ENCODE data around the gene ADARB1. TPM values are rescaled to one million over a fixed set of nuclear protein-coding genes. Genes with fewer than 3 reads are reported as not detected.

ADARB1 gene
- total and polyA plus RNA-seq, 2 of the 8 experiments (the other 6 are each of a cell fraction or from before 2014, with no cell fraction given): 4.7 to 14.9 TPM

- CTCF ChIA-PET (ENCODE audit: partially characterized antibody): interaction anchor here (0.8 kb wide), 1 partner anchor 195 kb away, joined by 3 read pairs; no protein-coding TSS in a partner anchor
- WGBS, 2 experiments (ENCODE audit: extremely low coverage in 1 of 2, insufficient coverage in 1 of 2, insufficient read length in 1 of 2, insufficient replicate concordance in 2 of 2, low coverage in 1 of 2, low lambda C conversion rate in 2 of 2, missing lambda C conversion rate in 1 of 2): 91% methylated on average over 9 of the region's 9 CpGs; no CpG with 5 or more reads in 1 of the 2 experiments
- no peak for TF ChIP-seq POLR2AphosphoS5 (IDR thresholded peaks at IDR 0.05; ENCODE audit: low read depth, low read length)
- TF ChIP-seq GABPA (IDR thresholded peaks at IDR 0.05; ENCODE audit: borderline replicate concordance, insufficient read depth, low read length): no peak
- no peak for TF ChIP-seq SP2 (IDR thresholded peaks at IDR 0.05; ENCODE audit: low read length)
- no peak for TF ChIP-seq SIX5 (IDR thresholded peaks at IDR 0.05; ENCODE audit: low read depth, low read length)
- TF ChIP-seq USF2 (IDR thresholded peaks at IDR 0.05; ENCODE audit: low read length): no peak
- TF ChIP-seq JUND (IDR thresholded peaks at IDR 0.05; ENCODE audit: low read length): no peak
- TF ChIP-seq CHD2 (IDR thresholded peaks at IDR 0.05; ENCODE audit: low read length): no peak
- no peak for TF ChIP-seq BACH1 (IDR thresholded peaks at IDR 0.05; ENCODE audit: low read length)
- TF ChIP-seq BCL11A (IDR thresholded peaks at IDR 0.05; ENCODE audit: low read depth in 2 of 2, low read length in 2 of 2): no peak
- TF ChIP-seq KDM1A (IDR thresholded peaks at IDR 0.05; ENCODE audit: borderline replicate concordance, low read length): no peak
- TF ChIP-seq CBX8 (IDR thresholded peaks at IDR 0.05; ENCODE audit: borderline replicate concordance, low read depth, low read length): no peak
- no peak for TF ChIP-seq POU5F1 (IDR thresholded peaks at IDR 0.05; ENCODE audit: low read depth, low read length)
- no peak for TF ChIP-seq ZNF274 (IDR thresholded peaks at IDR 0.05; ENCODE audit: borderline replicate concordance, extremely low read depth, low read length)
- TF ChIP-seq NANOG (IDR thresholded peaks at IDR 0.05; ENCODE audit: insufficient read depth, low read depth, low read length, poor library complexity, severe bottlenecking): no peak
Observed at GRCh38 chr21:45145146-45145545, 70.8 kb downstream of the ADARB1 start.

More at GRCh38 chr21:45145146-45145545, 70.8 kb downstream of the ADARB1 start:
- H3K79me2 ChIP-seq (ENCODE audit: control insufficient read depth in 1 of 2, insufficient read depth in 2 of 2, low read length in 2 of 2): no peaks in the 10 kb centered on the region
- peaks cover 2% of the 10 kb centered on the region in 2 experiments for H4K20me1 ChIP-seq (replicated peaks in 1 of 2; ENCODE audit: control insufficient read depth in 1 of 2, insufficient read depth in 2 of 2, low read length in 2 of 2)
- H3K4me2 ChIP-seq (ENCODE audit: insufficient read depth in 1 of 2, low read depth in 2 of 2, low read length in 2 of 2): no peak overlapping the region
- H2BK15ac ChIP-seq (ENCODE audit: low read length): no peak overlapping the region
- no peaks in the 10 kb centered on the region for H3K4me1 ChIP-seq (replicated peaks in 1 of 4; ENCODE audit: control insufficient read depth in 3 of 4, insufficient read depth in 4 of 4, low read length in 3 of 4)
- H4K91ac ChIP-seq (replicated peaks; ENCODE audit: insufficient read length, low read length): no peak overlapping the region
- no peak overlapping the region for H2BK5ac ChIP-seq (ENCODE audit: low read depth, low read length)
- H4K5ac ChIP-seq (ENCODE audit: insufficient read length, low read depth, low read length): no peak overlapping the region
- H3K23ac ChIP-seq (ENCODE audit: insufficient read length): no peak overlapping the region
- H3K56ac ChIP-seq (replicated peaks; ENCODE audit: insufficient read length, low read depth, low read length): no peak overlapping the region
- POLR2A ChIA-PET (ENCODE audit: partially characterized antibody): no interaction called here
- H3K36me3 ChIP-seq (ENCODE audit: control insufficient read depth in 2 of 4, insufficient read depth in 4 of 4, low read length in 3 of 4): no peaks in the 10 kb centered on the region
- no peaks in the 10 kb centered on the region for H3K9me3 ChIP-seq (ENCODE audit: insufficient read depth in 2 of 2, low read depth in 1 of 2, low read length in 1 of 2)
- no peak overlapping the region for H2BK120ac ChIP-seq (replicated peaks; ENCODE audit: low read depth, low read length)
- no peak overlapping the region for H3K9ac ChIP-seq (replicated peaks in 1 of 4; ENCODE audit: extremely low read depth in 1 of 4, low read depth in 3 of 4, low read length in 3 of 4)
- H3K14ac ChIP-seq (ENCODE audit: insufficient read length): no peak overlapping the region
- H2AFZ ChIP-seq (ENCODE audit: low read length): no peak overlapping the region
- peaks cover 0 to 2% (median 0%) of the 10 kb centered on the region in 4 experiments; a peak in 1 of 7 replicates for H3K27me3 ChIP-seq (replicated peaks in 1 of 4; ENCODE audit: control insufficient read depth in 3 of 4, extremely low read depth in 1 of 4, insufficient read depth in 3 of 4, low read length in 3 of 4)
- H2AK5ac ChIP-seq (ENCODE audit: low read depth, low read length): no peak overlapping the region
- H3K4me3 ChIP-seq (ENCODE audit: extremely low read depth in 1 of 4, insufficient read depth in 2 of 4, low read depth in 3 of 4, low read length in 4 of 4): no peak overlapping the region
- no peak overlapping the region for H4K8ac ChIP-seq (ENCODE audit: extremely low read depth, insufficient read depth, low read length)
- no peaks in the 10 kb centered on the region for H3K23me2 ChIP-seq (ENCODE audit: low read depth, low read length)
- no peak overlapping the region for H3K4ac ChIP-seq (replicated peaks; ENCODE audit: insufficient read length, low read depth, low read length)
- no peak overlapping the region for H3K27ac ChIP-seq (ENCODE audit: low read depth, low read length)
- H3K18ac ChIP-seq (ENCODE audit: extremely low read depth, low read length): no peak overlapping the region
- no peak overlapping the region for H2BK20ac ChIP-seq (ENCODE audit: low read length)
- no peak for DNase-seq (ENCODE audit: low read depth in 1 of 2, low spot score in 2 of 2)
- no peak overlapping the region for H2BK12ac ChIP-seq (ENCODE audit: low read depth, low read length)
- no peaks in the 10 kb centered on the region for H3K79me1 ChIP-seq (ENCODE audit: low read depth, low read length)
- FAIRE-seq: no peak

All from H1 (cell line).